Endothelial cell (in vitro differentiated cells): ENCODE measurements around the gene TSSK6. TPM values are rescaled to one million over a fixed set of nuclear protein-coding genes. Genes with fewer than 3 reads are reported as not detected.

ENCODE experiments used
- DNase-seq: peaks from one replicate; pipeline ENCODE4 v3.0.0; 2021; ENCODE audit warnings: low spot score
- H3K27ac Mint-ChIP-seq: one replicate; pipeline ENCODE4 v1.8.0; 2021; ENCODE audit warnings: mixed read lengths, inconsistent platforms; ENCODE audit not compliant: unreplicated experiment
- H3K27me3 Mint-ChIP-seq: one replicate; pipeline ENCODE4 v1.8.0; 2021; ENCODE audit warnings: mild to moderate bottlenecking, moderate library complexity, mixed read lengths, inconsistent platforms; ENCODE audit not compliant: unreplicated experiment
- H3K36me3 Mint-ChIP-seq: one replicate; pipeline ENCODE4 v1.8.0; 2021; ENCODE audit warnings: mild to moderate bottlenecking, low read depth, mixed read lengths, inconsistent platforms; ENCODE audit not compliant: unreplicated experiment
- H3K4me1 Mint-ChIP-seq: one replicate; pipeline ENCODE4 v1.8.0; 2021; ENCODE audit warnings: mild to moderate bottlenecking, mixed read lengths, inconsistent platforms; ENCODE audit not compliant: unreplicated experiment
- H3K4me3 Mint-ChIP-seq: one replicate; pipeline ENCODE4 v1.8.0; 2021; ENCODE audit warnings: mild to moderate bottlenecking, mixed read lengths, inconsistent platforms; ENCODE audit not compliant: unreplicated experiment
- H3K9me3 Mint-ChIP-seq: one replicate; pipeline ENCODE4 v1.8.0; 2021; ENCODE audit warnings: mixed read lengths, inconsistent platforms; ENCODE audit not compliant: unreplicated experiment
- total RNA-seq: library from RNA; stranded (reverse); fragmentation: NEBNext Ultra II Directional; extraction: Animal tissue kit (Norgen Biotek cat#: 25700); gene quantifications from one replicate; pipeline ENCODE4 v1.2.1, GENCODE V29; 2021; ENCODE audit not compliant: unreplicated experiment
- TF ChIP-seq, protein P1 (sequence below): fragments of 200-600 bp; sonication (generic); IDR thresholded peaks from one replicate; pipeline ENCODE4 v1.5.0; 2021; ENCODE audit warnings: antibody characterized with exemption; ENCODE audit not compliant: unreplicated experiment

Gene TSSK6
- total RNA-seq, 1 donor from 2014 or later: 2.7 TPM

DNA sequence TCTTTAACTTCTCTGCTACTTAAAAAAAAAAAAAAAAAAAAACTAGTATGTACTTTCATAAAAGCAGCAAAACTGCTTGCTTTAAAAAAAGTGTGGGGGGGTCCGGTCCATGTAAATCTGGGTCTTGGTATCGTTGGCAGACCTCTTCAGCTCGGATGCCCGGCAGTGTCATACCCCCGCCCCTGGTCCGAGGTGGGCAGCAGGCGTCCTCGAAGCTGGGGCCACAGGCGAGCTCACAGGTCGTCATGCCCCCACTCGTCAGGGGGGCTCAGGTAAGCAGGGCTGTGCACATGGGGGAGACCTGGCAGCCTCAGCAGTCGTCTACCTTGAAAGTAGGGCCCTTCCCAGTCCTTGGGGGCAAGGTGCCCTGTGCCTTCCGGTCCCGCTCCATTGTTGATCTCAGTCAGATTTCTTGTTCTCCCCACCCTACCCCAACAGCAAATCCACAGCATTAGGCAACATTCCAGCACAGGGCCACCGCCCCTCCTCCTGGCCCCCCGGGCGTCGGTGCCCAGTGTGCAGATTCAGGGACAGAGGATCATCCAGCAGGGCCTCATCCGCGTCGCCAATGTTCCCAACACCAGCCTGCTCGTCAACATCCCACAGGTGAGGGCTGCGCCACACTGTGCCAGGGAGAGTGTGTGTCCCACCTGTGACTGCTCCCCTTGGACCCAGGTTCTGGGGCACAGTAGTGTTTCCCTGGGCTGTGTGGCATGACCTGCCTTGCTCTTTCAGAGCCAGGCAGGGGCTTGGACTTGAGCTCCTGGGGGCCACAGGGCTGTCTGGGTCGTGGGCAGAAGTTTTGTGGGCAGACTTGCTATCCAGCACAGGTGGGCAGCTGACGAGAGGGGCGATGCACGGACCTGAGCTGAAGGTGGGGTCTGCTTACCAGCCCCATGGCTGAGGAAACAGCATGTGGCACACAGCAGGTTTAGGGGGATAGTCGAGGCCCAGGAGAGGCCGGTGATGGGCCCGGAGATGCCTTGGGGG lies 19.4 kb downstream of the TSSK6 start:
- no peak overlapping the region for H3K4me3 Mint-ChIP-seq
- TF ChIP-seq, protein P1, sequence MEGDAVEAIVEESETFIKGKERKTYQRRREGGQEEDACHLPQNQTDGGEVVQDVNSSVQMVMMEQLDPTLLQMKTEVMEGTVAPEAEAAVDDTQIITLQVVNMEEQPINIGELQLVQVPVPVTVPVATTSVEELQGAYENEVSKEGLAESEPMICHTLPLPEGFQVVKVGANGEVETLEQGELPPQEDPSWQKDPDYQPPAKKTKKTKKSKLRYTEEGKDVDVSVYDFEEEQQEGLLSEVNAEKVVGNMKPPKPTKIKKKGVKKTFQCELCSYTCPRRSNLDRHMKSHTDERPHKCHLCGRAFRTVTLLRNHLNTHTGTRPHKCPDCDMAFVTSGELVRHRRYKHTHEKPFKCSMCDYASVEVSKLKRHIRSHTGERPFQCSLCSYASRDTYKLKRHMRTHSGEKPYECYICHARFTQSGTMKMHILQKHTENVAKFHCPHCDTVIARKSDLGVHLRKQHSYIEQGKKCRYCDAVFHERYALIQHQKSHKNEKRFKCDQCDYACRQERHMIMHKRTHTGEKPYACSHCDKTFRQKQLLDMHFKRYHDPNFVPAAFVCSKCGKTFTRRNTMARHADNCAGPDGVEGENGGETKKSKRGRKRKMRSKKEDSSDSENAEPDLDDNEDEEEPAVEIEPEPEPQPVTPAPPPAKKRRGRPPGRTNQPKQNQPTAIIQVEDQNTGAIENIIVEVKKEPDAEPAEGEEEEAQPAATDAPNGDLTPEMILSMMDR: no peak
- H3K36me3 Mint-ChIP-seq: peaks cover 20% of the 10 kb centered on the region
- no peak for DNase-seq
- peaks cover 23% of the 10 kb centered on the region for H3K27me3 Mint-ChIP-seq
- no peak overlapping the region for H3K27ac Mint-ChIP-seq
- H3K9me3 Mint-ChIP-seq: no peaks in the 10 kb centered on the region
- H3K4me1 Mint-ChIP-seq: no peaks in the 10 kb centered on the region

DNA sequence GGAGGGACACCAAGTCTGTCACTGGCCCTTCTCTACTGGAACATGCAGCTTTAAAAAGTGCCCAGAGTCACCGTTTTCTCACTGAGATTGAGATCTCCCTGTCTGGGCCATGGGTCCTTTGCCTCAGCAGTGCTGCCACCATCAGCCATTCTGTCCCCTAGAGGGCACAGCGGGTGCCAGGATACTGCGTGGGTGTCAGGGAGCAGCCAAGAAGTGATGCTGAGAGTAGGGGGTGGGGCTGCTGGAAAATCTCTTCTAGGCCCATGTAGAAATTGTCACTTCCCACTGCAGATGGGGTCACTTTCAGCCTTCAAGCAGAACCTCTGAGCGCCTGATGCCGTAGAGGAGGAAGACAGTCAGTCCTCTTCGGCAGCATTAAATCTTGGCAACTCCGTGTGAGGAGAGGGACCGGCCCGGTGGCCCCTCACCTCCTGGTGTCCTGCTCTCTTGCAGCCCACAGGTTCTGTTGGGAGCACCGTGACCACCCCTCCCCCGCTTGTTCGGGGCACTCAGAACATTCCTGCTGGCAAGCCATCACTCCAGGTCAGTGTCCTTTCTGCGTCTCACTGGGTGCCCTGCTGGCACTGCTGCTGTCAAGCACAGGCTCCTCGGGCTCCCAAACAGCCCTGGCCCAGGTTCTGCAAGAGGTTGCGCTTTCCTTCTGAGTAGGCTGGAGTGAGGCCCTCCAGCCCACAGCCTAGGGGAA lies 21.4 kb downstream of the TSSK6 start:
- Mint-ChIP-seq H3K27me3 (peaks cover 24% of the 10 kb centered on the region), H3K9me3 (no peaks in the 10 kb centered on the region), H3K4me3 (no peak overlapping the region), H3K27ac (no peak overlapping the region), H3K36me3 (peaks cover 20% of the 10 kb centered on the region), H3K4me1 (peaks cover 9% of the 10 kb centered on the region)
- DNase-seq: no peak
- TF ChIP-seq, protein P1: no peak

DNA sequence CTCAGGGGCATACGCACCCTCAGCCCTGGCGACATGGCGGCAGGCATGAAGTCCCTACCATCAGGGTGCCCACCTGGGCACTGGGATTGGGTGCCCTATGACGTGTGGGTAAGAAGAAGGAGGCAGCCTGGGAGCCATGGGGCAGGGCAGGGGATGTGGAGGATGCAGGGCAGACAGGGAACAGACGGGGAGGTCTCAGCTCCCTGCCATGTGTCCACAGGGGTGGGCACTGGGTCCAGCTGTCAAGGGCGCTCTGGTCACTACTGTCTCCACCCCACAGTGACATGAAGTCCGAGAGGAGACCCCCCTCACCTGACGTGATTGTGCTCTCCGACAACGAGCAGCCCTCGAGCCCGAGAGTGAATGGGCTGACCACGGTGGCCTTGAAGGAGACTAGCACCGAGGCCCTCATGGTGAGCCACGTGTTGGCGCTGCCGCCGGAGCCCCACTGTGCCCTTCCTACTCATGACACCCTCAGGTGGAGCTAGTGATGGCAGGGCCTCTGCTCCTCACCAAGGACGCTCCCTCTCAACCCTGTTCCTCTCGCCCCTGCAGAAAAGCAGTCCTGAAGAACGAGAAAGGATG lies 23.2 kb downstream of the TSSK6 start:
- Mint-ChIP-seq H3K27ac (no peak overlapping the region), H3K4me3 (no peak overlapping the region)

DNA sequence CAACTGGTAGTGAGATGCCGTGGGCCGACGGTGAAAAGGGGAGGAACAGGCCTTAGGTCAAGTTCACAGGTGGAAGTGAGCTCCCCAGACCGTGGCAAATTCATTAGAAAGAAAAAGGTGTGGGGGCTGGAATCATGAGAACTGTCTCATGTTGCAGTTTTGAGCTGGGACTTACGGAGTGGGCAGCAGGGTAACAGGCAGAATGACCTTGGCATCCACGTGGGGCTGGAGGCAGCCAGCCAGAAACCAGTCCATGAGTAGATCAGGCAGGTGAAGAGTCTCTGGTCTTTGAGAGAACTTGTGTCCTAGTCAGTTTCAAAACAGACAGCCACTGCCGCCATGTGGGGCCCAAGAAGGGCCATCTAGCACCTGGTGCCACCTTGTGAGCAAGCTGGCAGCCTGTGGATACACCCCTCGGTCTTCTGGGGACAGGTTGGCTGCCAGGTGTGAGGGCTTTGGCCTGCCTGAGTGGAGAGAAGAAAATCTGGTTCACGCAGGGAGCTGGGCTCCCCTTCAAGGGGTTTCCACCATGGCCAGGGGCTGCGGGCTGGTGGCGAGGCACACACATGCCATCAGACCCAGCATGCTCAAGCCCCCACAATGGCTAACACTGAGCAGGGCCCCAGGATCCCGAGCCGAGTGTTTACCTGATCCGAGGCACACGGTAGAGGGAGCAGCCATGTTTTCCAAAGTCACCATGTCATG lies 23.9 kb downstream of the TSSK6 start:
- Mint-ChIP-seq H3K9me3 (no peaks in the 10 kb centered on the region), H3K4me1 (peaks cover 23% of the 10 kb centered on the region), H3K36me3 (peaks cover 12% of the 10 kb centered on the region), H3K4me3 (no peak overlapping the region), H3K27ac (no peak overlapping the region), H3K27me3 (peaks cover 17% of the 10 kb centered on the region)
- DNase-seq: no peak
- TF ChIP-seq, protein P1: no peak

More for the DNA sequence above, 23.2 kb downstream of the TSSK6 start:
- H3K36me3 Mint-ChIP-seq: peaks cover 15% of the 10 kb centered on the region
- no peak for DNase-seq
- peaks cover 23% of the 10 kb centered on the region for H3K4me1 Mint-ChIP-seq
- TF ChIP-seq, protein P1: no peak
- no peaks in the 10 kb centered on the region for H3K9me3 Mint-ChIP-seq
- H3K27me3 Mint-ChIP-seq: peaks cover 20% of the 10 kb centered on the region
